Activated CD4-positive, alpha-beta T cell treated with anti-CD3 and anti-CD28 coated beads, Interleukin-2, amount 10 ng/mL, durations not matched to agents 7 days and 5 days (primary cell): ENCODE measurements around the gene VPS4A. TPM values are rescaled to one million over a fixed set of nuclear protein-coding genes. Genes with fewer than 3 reads are reported as not detected.
A peak's percentile ranks its signal among the peaks of the same experiment; 100 is the strongest.

Experiments
- CTCF ChIA-PET: fragments of 350-600 bp; sonication (Branson Sonifier 250); formaldehyde crosslinking; loops from one replicate; lab custom pipeline; 2021; ENCODE audit warnings: antibody characterized with exemption; lab: Charles Lee
- POLR2A ChIA-PET: fragments of 350-600 bp; sonication (Branson Sonifier 250); formaldehyde crosslinking; loops from one replicate; lab custom pipeline; 2021; ENCODE audit warnings: antibody characterized with exemption; lab: Charles Lee
- DNase-seq: peaks from one replicate; pipeline ENCODE4 v3.0.0-alpha.2; 2020
- H3K27ac Mint-ChIP-seq: one replicate; pipeline ENCODE4 v1.8.0; 2021; ENCODE audit warnings: mild to moderate bottlenecking, moderate library complexity, mixed read lengths
- H3K27me3 Mint-ChIP-seq: one replicate; pipeline ENCODE4 v1.8.0; 2021; ENCODE audit warnings: mixed read lengths
- H3K36me3 Mint-ChIP-seq: one replicate; pipeline ENCODE4 v1.8.0; 2021; ENCODE audit warnings: low read depth, mixed read lengths
- H3K4me1 Mint-ChIP-seq: one replicate; pipeline ENCODE4 v1.8.0; 2021; ENCODE audit warnings: mixed read lengths
- H3K4me3 Mint-ChIP-seq: one replicate; pipeline ENCODE4 v1.8.0; 2021; ENCODE audit warnings: mild to moderate bottlenecking, moderate library complexity, mixed read lengths
- H3K9me3 Mint-ChIP-seq: one replicate; pipeline ENCODE4 v1.8.0; 2021; ENCODE audit warnings: mixed read lengths
- total RNA-seq, 2 experiments: library from RNA; stranded (reverse); gene quantifications; one replicate each; pipeline ENCODE4 v1.2.3, GENCODE V29; 2021

VPS4A gene
- 10 to 100 TPM; 33.4 to 35.4 TPM for total RNA-seq

DNA sequence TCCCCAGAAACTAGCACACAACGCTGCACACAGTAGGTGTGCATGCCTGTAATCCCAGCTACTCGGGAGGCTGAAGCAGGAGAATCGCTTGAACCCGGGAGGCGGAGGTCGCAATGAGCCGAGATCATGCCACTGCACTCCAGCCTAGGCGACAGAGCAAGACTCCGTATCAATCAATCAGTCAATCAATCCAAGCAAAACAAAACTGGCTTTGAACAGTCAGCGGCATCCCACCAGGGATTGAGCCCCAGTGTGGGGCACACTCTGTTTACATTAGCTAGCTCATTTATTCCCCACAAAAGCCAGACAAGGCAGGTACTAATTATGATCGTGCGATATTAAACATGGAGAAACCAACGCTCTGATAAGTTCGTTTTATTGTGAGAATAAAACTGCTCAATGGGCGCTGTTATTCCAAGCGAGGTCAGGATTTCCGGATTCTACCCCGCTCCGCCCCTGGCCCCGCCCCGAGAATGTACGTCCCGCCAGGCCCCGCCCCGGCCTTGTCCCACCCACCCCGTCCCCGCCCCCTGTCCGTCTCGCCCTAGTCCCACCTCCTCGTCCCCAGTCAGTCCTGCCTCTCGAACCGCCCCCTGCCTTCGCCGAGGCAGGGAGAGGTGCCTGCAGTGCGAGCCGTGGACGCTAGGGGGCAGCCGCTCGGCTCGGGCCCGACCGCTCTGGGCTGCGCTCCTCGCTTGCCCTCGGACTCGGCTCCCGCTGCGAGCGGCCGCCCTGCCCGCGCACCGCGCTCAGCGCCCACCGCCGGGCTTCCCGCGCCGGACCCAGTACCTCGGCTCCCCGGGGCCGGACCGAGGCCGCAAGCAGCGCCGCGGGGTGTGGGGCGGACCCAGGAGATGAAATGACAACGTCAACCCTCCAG lies at the start of gene VPS4A:
VPS4A (plus strand) TSS at position 698 of the 880 bp plus-strand sequence; CDS start at position 860, 162 bp downstream.
- peak within 1 kb of the TSS; percentile 96 for H3K4me3 Mint-ChIP-seq
- H3K9me3 Mint-ChIP-seq, result no peaks in the 10 kb centered on the region
- POLR2A ChIA-PET, result no interaction called here
- H3K27me3 Mint-ChIP-seq, result no peaks in the 10 kb centered on the region
- peaks cover 19% of the 10 kb centered on the region for H3K36me3 Mint-ChIP-seq
- peak; percentile 97 for DNase-seq
- H3K27ac Mint-ChIP-seq, result peak within 1 kb of the TSS; percentile 95
- CTCF ChIA-PET, result interaction anchor here (0.6 to 1.5 kb wide), 5 partner anchors 12 to 124 kb away, joined by 3 to 5 read pairs (median 3); no protein-coding TSS in a partner anchor
- peaks cover 26% of the 10 kb centered on the region for H3K4me1 Mint-ChIP-seq

DNA sequence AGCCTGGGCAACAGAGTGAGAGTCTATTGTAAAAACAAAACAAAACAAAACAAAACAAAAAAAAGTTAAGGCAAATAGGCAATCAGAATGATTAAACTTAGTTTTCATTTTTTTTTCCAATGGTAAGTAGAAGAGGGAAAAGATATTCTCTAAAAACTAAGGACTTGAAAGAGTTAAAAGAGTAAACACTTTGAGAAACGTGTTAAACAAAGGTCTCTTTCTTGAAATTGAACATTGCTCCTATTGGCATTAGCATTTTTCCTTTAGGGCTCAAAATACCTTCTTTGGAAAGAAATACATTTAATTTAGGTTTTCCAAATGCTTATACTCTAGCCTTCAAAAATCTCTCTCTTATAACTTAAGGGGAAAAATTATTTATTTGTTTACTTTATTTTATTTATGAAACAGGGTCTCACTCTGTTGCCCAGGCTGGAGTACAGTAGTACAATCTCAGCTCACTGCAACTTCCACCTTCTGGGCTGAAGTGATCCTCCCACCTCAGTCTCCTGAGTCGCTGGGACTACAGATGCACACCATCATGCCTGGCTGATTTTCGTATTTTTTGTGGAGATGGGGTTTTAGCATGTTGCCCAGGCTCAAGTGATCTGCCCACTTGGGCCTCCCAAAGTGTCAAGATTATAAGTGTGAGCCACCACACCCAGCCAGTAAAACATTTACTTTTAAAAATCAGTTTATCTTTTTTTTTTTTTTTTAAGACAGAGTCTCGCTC lies 44.7 kb upstream of the VPS4A start:
- DNase-seq, result no peak
- Mint-ChIP-seq H3K27ac (no peak overlapping the region), H3K9me3 (no peaks in the 10 kb centered on the region), H3K4me3 (no peak overlapping the region), H3K36me3 (peaks cover 14% of the 10 kb centered on the region), H3K27me3 (no peaks in the 10 kb centered on the region), H3K4me1 (peaks cover 3% of the 10 kb centered on the region)
- ChIA-PET POLR2A (no interaction called here), CTCF (interaction anchor here (1.0 kb wide), 1 partner anchor 408 kb away, joined by 3 read pairs; no protein-coding TSS in a partner anchor)

DNA sequence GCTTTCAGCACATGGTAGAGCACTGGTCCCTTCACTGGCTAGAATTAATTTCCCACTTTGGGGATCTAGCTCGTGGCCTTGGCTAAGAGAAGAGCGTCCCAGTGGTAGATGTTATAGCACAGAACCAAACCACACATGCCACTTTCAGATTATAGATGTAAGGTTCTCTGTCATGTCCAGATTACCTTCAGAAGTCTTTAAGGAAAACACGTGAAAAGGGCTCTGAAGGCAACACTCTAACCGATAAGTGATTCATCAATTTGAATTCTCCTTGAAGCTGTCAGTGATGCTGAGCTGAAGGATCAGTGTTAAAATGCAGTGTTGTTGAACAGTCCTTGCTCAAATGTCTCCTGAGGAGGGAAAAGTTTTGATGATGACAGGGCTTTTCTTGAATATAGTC lies 43.5 kb upstream of the VPS4A start:
- POLR2A ChIA-PET, result no interaction called here
- H3K9me3 Mint-ChIP-seq, result no peaks in the 10 kb centered on the region
- CTCF ChIA-PET, result interaction anchor here (0.5 to 1.0 kb wide), 5 partner anchors 10 to 407 kb away, joined by 3 to 6 read pairs (median 3); no protein-coding TSS in a partner anchor
- H3K27me3 Mint-ChIP-seq, result no peaks in the 10 kb centered on the region
- DNase-seq, result no peak
- no peak overlapping the region for H3K27ac Mint-ChIP-seq
- no peak overlapping the region for H3K4me3 Mint-ChIP-seq
- peaks cover 14% of the 10 kb centered on the region for H3K36me3 Mint-ChIP-seq
- peaks cover 3% of the 10 kb centered on the region for H3K4me1 Mint-ChIP-seq

DNA sequence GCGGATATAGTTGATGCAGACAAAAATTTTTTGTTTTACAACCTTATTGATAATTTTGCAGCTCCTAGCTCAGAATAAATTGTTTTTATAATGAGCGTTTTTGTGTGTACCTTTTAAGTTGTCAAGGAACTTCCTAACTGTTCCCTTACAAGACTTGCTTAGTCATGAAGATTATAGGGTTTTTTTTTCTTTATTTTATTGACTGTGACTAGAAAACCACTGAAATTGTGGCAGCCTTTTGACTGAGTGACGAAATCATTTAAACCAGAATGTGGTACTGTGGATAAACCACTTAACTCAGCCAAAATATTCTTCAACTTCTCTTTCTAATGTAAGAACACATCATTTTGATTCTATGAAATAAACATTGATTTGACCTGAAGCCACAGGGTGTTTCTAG lies 40.8 kb upstream of the VPS4A start:
- Mint-ChIP-seq H3K4me3 (no peak overlapping the region), H3K36me3 (peaks cover 10% of the 10 kb centered on the region), H3K9me3 (no peaks in the 10 kb centered on the region), H3K27me3 (no peaks in the 10 kb centered on the region), H3K27ac (no peak overlapping the region), H3K4me1 (peaks cover 3% of the 10 kb centered on the region)
- POLR2A ChIA-PET, result no interaction called here
- CTCF ChIA-PET, result interaction anchor here (1.3 kb wide), 1 partner anchor 18 kb away, joined by 3 read pairs; no protein-coding TSS in a partner anchor
- DNase-seq, result no peak

DNA sequence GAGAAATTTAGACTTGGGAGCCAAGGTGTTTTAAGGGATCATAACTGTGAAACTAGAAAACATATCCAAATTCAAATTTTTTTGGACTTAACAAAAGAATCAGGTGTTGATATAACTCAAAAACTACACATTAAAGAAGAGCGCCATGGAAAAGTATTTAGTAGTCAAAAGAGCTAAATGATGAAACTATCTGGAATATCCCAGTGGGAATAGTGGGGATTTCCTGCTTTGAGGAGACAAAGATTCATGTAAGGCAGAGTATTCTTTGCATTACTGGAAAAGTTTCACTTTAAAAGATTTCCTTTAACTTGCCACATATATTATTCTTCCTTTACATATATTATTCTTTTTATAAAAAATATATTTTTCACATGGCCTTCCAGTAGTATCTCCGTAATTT lies 40.3 kb upstream of the VPS4A start:
- ChIA-PET CTCF (interaction anchor here (1.3 kb wide), 1 partner anchor 17 kb away, joined by 3 read pairs; no protein-coding TSS in a partner anchor), POLR2A (no interaction called here)
- peaks cover 10% of the 10 kb centered on the region for H3K36me3 Mint-ChIP-seq
- no peaks in the 10 kb centered on the region for H3K27me3 Mint-ChIP-seq
- H3K9me3 Mint-ChIP-seq, result no peaks in the 10 kb centered on the region
- no peak overlapping the region for H3K27ac Mint-ChIP-seq
- no peak for DNase-seq
- H3K4me1 Mint-ChIP-seq, result peaks cover 3% of the 10 kb centered on the region
- no peak overlapping the region for H3K4me3 Mint-ChIP-seq

DNA sequence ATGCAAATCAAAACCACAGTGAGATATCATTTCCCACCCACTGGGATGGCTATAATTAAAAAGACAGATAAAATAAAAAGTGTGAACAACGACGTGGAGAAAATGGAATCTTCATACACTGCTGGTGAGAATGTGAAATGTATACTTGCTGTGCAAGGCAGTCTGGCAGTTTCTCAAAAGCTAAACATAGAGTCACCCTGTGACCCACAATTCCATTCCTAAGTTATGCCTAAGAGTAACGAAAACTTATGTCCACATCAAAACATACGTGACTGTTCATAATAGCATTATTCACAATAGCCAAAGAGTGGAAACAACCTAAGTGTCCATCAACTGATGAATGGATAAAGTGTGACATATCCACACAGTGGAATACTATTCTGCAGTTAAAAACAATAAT lies 38.1 kb upstream of the VPS4A start:
- Mint-ChIP-seq H3K36me3 (peaks cover 10% of the 10 kb centered on the region), H3K27ac (no peak overlapping the region), H3K27me3 (no peaks in the 10 kb centered on the region), H3K9me3 (no peaks in the 10 kb centered on the region), H3K4me3 (no peak overlapping the region), H3K4me1 (peaks cover 3% of the 10 kb centered on the region)
- no peak for DNase-seq
- CTCF ChIA-PET, result no interaction called here
- POLR2A ChIA-PET, result no interaction called here

DNA sequence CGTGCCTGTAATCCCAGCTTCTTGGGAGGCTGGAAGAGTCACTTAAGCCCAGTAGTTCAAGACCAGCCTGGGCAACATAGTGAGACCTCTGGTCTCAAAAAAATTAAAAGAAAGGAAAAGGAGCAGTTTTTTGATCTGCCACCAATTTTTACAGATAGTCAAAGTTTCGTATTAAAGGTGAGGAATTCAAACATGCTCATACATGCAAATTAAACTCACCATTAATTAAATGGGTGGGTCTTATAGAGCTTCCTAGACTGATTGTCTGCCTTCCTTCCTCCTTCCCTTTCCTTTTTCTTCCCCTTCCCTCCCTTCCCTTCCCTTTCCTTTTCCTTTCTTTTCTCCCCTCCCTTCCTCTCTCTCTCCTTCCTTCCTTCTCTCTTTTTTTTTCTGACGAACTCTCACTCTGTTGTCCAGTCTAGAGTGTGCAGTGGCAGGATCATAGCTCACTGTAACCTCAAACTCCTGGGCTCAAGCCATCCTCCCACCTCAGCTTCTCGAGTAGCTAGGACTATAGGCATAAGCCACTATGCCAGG lies 36.4 kb upstream of the VPS4A start:
- POLR2A ChIA-PET, result interaction anchor here (0.6 kb wide), 1 partner anchor 88 kb away, joined by 5 read pairs; the partner anchor contains the start of gene SNTB2
- CTCF ChIA-PET, result interaction anchor here (0.6 to 1.1 kb wide), 5 partner anchors 11 to 741 kb away, joined by 3 to 5 read pairs (median 3); no protein-coding TSS in a partner anchor
- no peak overlapping the region for H3K4me3 Mint-ChIP-seq
- H3K27ac Mint-ChIP-seq, result no peak overlapping the region
- no peaks in the 10 kb centered on the region for H3K9me3 Mint-ChIP-seq
- H3K4me1 Mint-ChIP-seq, result peaks cover 3% of the 10 kb centered on the region
- no peaks in the 10 kb centered on the region for H3K27me3 Mint-ChIP-seq
- no peak for DNase-seq
- peaks cover 9% of the 10 kb centered on the region for H3K36me3 Mint-ChIP-seq

DNA sequence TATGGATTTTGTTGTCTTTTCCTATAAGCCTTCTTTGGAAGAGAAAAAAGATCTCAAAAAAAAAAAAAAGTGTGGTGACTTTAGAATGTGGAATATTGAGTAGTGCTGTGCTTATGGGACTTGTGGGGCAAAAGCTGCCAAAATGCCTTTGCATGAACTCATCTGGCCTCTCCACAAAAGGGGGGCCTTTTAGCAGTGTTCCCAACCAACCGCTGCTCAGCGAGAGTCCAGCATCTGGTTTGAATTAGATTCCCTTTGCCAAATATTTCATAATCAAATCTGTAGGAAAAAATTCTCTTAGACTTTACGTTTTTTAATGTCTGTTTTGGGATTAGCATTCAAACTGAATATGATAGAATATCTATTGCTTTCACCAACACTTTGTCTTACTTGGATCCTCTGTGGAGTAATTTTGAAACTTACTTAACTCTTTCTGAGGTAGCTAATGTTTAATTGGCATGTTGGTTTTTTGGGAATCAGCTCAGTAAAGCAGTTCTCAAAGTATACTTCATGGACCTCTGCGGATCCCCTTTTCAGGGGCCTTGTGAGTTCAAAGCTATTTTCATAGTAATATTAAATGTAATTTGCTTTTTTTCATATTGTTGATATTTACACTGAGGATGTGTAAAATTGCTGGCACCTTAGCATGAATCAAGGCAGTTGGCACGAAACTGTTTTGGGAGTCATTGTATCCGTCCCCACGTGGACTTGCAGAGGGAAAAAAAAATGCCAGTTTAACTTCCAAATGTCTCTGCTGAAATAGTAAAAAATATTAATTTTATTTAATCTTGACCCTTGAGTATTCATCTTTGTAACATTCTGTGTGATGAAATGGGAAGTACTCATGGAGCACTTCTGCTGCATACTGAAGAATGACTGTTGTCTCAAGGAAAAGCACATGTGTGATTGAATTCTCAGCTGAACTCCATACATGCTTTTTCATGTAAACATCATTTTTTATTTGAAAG lies 34.7 kb upstream of the VPS4A start:
- no peaks in the 10 kb centered on the region for H3K27me3 Mint-ChIP-seq
- ChIA-PET CTCF (interaction anchor here (0.9 kb wide), 1 partner anchor 10 kb away, joined by 3 read pairs; no protein-coding TSS in a partner anchor), POLR2A (no interaction called here)

DNA sequence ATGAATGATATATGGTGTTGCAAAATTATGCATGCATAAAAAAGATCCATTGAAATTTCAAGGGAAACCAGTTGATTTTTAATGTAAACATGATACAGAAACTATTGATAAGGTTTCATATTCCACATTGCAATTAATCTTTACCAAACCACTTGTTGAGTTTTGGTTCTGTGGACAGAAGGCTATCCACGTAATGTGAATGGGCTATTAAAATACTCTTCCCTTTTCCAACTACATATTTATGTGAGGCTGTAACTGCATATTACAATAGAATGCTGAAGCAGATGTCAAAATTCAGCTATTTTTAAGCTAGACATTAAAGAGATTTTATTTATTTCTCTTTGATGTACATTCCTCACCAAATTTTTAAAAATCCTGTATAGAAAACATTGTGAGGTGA lies 33.7 kb upstream of the VPS4A start:
- H3K27me3 Mint-ChIP-seq, result no peaks in the 10 kb centered on the region
- POLR2A ChIA-PET, result no interaction called here
- no peaks in the 10 kb centered on the region for H3K4me1 Mint-ChIP-seq
- H3K4me3 Mint-ChIP-seq, result no peak overlapping the region
- H3K27ac Mint-ChIP-seq, result no peak overlapping the region
- no peaks in the 10 kb centered on the region for H3K9me3 Mint-ChIP-seq
- CTCF ChIA-PET, result no interaction called here
- no peak for DNase-seq
- no peaks in the 10 kb centered on the region for H3K36me3 Mint-ChIP-seq

More for the DNA sequence above, 34.7 kb upstream of the VPS4A start:
- H3K27ac Mint-ChIP-seq, result no peak overlapping the region
- H3K4me3 Mint-ChIP-seq, result no peak overlapping the region
- no peaks in the 10 kb centered on the region for H3K36me3 Mint-ChIP-seq
- H3K4me1 Mint-ChIP-seq, result no peaks in the 10 kb centered on the region
- H3K9me3 Mint-ChIP-seq, result no peaks in the 10 kb centered on the region
- no peak for DNase-seq

DNA sequence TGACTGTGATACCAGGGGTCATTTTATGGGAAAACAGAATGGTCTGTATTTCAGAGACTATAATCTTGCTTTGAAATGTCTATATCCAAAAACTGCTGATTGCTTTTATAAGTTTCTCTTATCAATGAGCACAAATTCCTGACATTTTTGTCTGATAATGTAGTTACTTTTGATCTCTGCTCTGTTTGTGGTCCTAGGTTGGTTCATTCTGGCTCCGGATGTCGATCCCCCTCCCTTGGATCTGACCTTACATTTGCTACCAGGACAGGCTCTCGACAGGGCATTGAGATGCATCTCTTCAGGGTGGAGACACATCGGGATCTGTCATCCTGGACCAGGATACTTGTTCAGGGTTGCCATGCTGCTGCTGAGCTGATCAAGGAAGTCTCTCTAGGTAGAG lies 27.3 kb upstream of the VPS4A start:
- Mint-ChIP-seq H3K36me3 (no peaks in the 10 kb centered on the region), H3K4me1 (peaks cover 2% of the 10 kb centered on the region), H3K4me3 (no peak overlapping the region), H3K27me3 (no peaks in the 10 kb centered on the region), H3K27ac (no peak overlapping the region), H3K9me3 (no peaks in the 10 kb centered on the region)
- DNase-seq, result no peak
- ChIA-PET POLR2A (no interaction called here), CTCF (interaction anchor here (0.5 to 3.7 kb wide), 2 partner anchors 133 to 303 kb away, joined by 3 to 18 read pairs; no protein-coding TSS in a partner anchor)

DNA sequence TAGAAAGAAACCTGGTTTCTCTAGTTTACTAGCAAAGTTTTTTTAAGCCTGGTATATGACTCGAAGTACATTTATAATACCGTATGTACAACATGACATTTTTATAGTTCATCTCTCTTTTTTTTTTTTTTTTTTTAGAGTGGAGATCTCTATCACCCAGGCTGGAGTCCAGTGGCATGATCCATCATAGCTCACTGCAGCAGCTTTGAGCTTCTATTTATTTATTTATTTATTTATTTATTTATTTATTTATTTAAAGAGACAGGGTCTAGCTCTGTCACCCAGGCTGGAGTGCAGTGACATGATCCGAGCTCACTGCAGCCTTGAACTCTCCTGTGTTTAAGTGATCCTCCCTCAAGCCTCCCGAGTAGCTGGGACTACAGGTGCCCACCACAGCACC lies 25.9 kb upstream of the VPS4A start:
- CTCF ChIA-PET, result interaction anchor here (1.0 to 3.7 kb wide), 5 partner anchors 11 to 383 kb away, joined by 3 to 18 read pairs (median 5); no protein-coding TSS in a partner anchor
- peaks cover 2% of the 10 kb centered on the region for H3K4me1 Mint-ChIP-seq
- no peak overlapping the region for H3K27ac Mint-ChIP-seq
- no peak for DNase-seq
- no peaks in the 10 kb centered on the region for H3K9me3 Mint-ChIP-seq
- H3K4me3 Mint-ChIP-seq, result no peak overlapping the region
- POLR2A ChIA-PET, result interaction anchor here (0.7 kb wide), 1 partner anchor 66 kb away, joined by 4 read pairs; no protein-coding TSS in a partner anchor
- H3K36me3 Mint-ChIP-seq, result no peaks in the 10 kb centered on the region
- no peaks in the 10 kb centered on the region for H3K27me3 Mint-ChIP-seq
